RPMI7951 (cell line): Measurements from ENCODE around the gene KCNQ1. TPM values are rescaled to one million over a fixed set of nuclear protein-coding genes. Genes with fewer than 3 reads are reported as not detected.

Source experiments
- DNase-seq: peaks from one replicate; pipeline ENCODE4 v3.0.0-alpha.2; 2012; ENCODE audit warnings: low read depth
- total RNA-seq: library from RNA; depleted of rRNA; stranded (reverse); fragments of >200 nt; shearing (Covaris generic); gene quantifications from 2 replicates; pipeline ENCODE4 v1.2.3, GENCODE V29; 2014

Gene KCNQ1
- total RNA-seq, 1 experiment from 2014 or later = not detected

GRCh38 chr11:2855162-2855561 is 410.4 kb downstream of the KCNQ1 start:
- DNase-seq = no peak

GRCh38 chr11:2857276-2857675 is 412.5 kb downstream of the KCNQ1 start:
- DNase-seq = no peak

GRCh38 chr11:2857918-2858317 is 413.1 kb downstream of the KCNQ1 start:
- no peak for DNase-seq

GRCh38 chr11:2858995-2859698 is 414.3 kb downstream of the KCNQ1 start:
- no peak for DNase-seq

- no peak for DNase-seq
Measured at GRCh38 chr11:2859699-2860037, 414.9 kb downstream of the KCNQ1 start.

GRCh38 chr11:2860636-2861035 is 415.8 kb downstream of the KCNQ1 start:
- peak; percentile 58 for DNase-seq

GRCh38 chr11:2862395-2863275 is 417.8 kb downstream of the KCNQ1 start:
- DNase-seq = no peak

GRCh38 chr11:2863276-2863618 is 418.4 kb downstream of the KCNQ1 start:
- DNase-seq = no peak

GRCh38 chr11:2864901-2865300 is 420.1 kb downstream of the KCNQ1 start:
- no peak for DNase-seq

- DNase-seq = no peak
Measured at GRCh38 chr11:2865922-2866577, 421.2 kb downstream of the KCNQ1 start.

- DNase-seq = no peak
Measured at GRCh38 chr11:2867142-2867541, 422.3 kb downstream of the KCNQ1 start.

- no peak for DNase-seq
Measured at GRCh38 chr11:2867722-2868505, 423.1 kb downstream of the KCNQ1 start.

- no peak for DNase-seq
Measured at GRCh38 chr11:2868506-2869133, 423.8 kb downstream of the KCNQ1 start.

- no peak for DNase-seq
Measured at GRCh38 chr11:2869134-2869526, 424.3 kb downstream of the KCNQ1 start.

GRCh38 chr11:2869561-2870427 is 425.0 kb downstream of the KCNQ1 start:
- no peak for DNase-seq

- DNase-seq = no peak
Measured at GRCh38 chr11:2870460-2870859, 425.7 kb downstream of the KCNQ1 start.

- no peak for DNase-seq
Measured at GRCh38 chr11:2870969-2871680, 426.3 kb downstream of the KCNQ1 start.

GRCh38 chr11:2874963-2875362 is 430.2 kb downstream of the KCNQ1 start:
- no peak for DNase-seq

GRCh38 chr11:2877474-2877873 is 432.7 kb downstream of the KCNQ1 start:
- no peak for DNase-seq

GRCh38 chr11:2878782-2879181 is 434.0 kb downstream of the KCNQ1 start:
- DNase-seq = no peak
